ENCODE results near the gene FCHO1.

FCHO1 gene

GRCh38 chr19:17725422-17726078 lies 25.7 kb upstream of the FCHO1 start:
- no peak overlapping the region for H3K27ac ChIP-seq
- TF ChIP-seq ZFX (IDR thresholded peaks at IDR 0.05; ENCODE audit: borderline replicate concordance), result no peak
- TF ChIP-seq, protein P1, sequence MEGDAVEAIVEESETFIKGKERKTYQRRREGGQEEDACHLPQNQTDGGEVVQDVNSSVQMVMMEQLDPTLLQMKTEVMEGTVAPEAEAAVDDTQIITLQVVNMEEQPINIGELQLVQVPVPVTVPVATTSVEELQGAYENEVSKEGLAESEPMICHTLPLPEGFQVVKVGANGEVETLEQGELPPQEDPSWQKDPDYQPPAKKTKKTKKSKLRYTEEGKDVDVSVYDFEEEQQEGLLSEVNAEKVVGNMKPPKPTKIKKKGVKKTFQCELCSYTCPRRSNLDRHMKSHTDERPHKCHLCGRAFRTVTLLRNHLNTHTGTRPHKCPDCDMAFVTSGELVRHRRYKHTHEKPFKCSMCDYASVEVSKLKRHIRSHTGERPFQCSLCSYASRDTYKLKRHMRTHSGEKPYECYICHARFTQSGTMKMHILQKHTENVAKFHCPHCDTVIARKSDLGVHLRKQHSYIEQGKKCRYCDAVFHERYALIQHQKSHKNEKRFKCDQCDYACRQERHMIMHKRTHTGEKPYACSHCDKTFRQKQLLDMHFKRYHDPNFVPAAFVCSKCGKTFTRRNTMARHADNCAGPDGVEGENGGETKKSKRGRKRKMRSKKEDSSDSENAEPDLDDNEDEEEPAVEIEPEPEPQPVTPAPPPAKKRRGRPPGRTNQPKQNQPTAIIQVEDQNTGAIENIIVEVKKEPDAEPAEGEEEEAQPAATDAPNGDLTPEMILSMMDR (IDR thresholded peaks at IDR 0.05), result peak; percentile 70

DNA sequence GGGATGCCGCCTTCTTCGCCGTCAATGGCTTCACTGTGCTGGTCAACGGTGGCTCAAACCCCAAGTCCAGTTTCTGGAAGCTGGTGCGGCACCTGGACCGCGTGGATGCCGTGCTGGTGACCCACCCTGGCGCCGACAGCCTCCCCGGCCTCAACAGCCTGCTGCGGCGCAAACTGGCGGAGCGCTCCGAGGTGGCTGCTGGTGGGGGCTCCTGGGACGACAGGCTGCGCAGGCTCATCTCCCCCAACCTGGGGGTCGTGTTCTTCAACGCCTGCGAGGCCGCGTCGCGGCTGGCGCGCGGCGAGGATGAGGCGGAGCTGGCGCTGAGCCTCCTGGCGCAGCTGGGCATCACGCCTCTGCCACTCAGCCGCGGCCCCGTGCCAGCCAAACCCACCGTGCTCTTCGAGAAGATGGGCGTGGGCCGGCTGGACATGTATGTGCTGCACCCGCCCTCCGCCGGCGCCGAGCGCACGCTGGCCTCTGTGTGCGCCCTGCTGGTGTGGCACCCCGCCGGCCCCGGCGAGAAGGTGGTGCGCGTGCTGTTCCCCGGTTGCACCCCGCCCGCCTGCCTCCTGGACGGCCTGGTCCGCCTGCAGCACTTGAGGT lies 25.0 kb upstream of the FCHO1 start:
- no peak overlapping the region for H3K27ac ChIP-seq
- TF ChIP-seq, protein P1 (IDR thresholded peaks at IDR 0.05), result peak; percentile 32
- TF ChIP-seq ZFX (IDR thresholded peaks at IDR 0.05; ENCODE audit: borderline replicate concordance), result no peak

- H3K27ac ChIP-seq, result no peak overlapping the region
- TF ChIP-seq ZFX (IDR thresholded peaks at IDR 0.05; ENCODE audit: borderline replicate concordance), result no peak
- TF ChIP-seq, protein P1 (IDR thresholded peaks at IDR 0.05), result no peak
Measured at GRCh38 chr19:17726964-17727773, 24.1 kb upstream of the FCHO1 start.

DNA sequence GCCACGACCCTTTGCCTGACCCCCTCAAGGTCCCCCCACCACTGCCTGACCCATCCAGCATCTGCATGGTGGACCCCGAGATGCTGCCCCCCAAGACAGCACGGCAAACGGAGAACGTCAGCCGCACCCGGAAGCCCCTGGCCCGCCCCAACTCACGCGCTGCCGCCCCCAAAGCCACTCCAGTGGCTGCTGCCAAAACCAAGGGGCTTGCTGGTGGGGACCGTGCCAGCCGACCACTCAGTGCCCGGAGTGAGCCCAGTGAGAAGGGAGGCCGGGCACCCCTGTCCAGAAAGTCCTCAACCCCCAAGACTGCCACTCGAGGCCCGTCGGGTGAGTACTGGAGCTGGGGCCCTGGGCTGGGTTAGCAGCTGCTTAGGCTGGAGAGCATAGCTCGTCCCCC lies 23.4 kb upstream of the FCHO1 start:
- TF ChIP-seq ZFX (IDR thresholded peaks at IDR 0.05; ENCODE audit: borderline replicate concordance), result no peak
- TF ChIP-seq, protein P1 (IDR thresholded peaks at IDR 0.05), result no peak
- H3K27ac ChIP-seq, result no peak overlapping the region

DNA sequence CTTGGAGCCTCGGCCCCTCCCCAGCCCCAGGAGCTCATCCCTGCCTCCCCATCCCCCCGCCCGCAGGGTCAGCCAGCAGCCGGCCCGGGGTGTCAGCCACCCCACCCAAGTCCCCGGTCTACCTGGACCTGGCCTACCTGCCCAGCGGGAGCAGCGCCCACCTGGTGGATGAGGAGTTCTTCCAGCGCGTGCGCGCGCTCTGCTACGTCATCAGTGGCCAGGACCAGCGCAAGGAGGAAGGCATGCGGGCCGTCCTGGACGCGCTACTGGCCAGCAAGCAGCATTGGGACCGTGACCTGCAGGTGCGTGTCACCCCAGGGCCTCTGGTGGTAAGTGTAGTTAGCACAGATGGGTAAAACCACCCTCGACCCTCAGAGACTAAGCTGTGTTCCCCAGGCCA lies 18.1 kb upstream of the FCHO1 start:
- no peak overlapping the region for H3K27ac ChIP-seq
- TF ChIP-seq, protein P1 (IDR thresholded peaks at IDR 0.05), result no peak
- TF ChIP-seq ZFX (IDR thresholded peaks at IDR 0.05; ENCODE audit: borderline replicate concordance), result no peak

GRCh38 chr19:17734146-17734545 lies 17.1 kb upstream of the FCHO1 start:
- TF ChIP-seq ZFX (IDR thresholded peaks at IDR 0.05; ENCODE audit: borderline replicate concordance), result no peak
- TF ChIP-seq, protein P1 (IDR thresholded peaks at IDR 0.05), result no peak
- no peak overlapping the region for H3K27ac ChIP-seq

DNA sequence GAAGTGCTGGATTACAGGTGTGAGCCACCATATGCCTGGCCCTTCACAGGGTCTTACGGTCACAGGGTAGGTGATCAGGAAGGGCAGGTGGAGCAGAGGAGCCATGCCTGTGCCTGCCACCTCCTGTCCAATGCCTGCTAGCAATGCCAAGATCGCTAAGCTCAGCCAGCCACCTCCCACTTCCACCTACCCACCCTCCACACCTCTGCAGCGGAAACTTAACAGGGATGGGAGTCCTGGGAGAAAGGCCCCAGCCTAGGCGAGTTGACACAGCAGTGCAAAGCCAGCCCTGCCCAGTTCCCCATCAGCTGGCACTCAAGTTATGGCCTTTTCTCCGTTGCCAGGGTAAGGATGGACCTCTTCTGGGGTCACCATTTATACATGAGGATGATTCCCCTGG lies 15.9 kb upstream of the FCHO1 start:
- TF ChIP-seq, protein P1 (IDR thresholded peaks at IDR 0.05), result no peak
- no peak for TF ChIP-seq ZFX (IDR thresholded peaks at IDR 0.05; ENCODE audit: borderline replicate concordance)
- H3K27ac ChIP-seq, result no peak overlapping the region
